Stimulated activated naive B cell treated with anti-CD40 and anti-IgM and Interleukin-4, amounts not matched to agents 10 μg/mL and 1 μg/mL and 100 μg/mL, for 72 hours (primary cell): ENCODE measurements around the gene MGRN1.

ENCODE experiments used
- ATAC-seq, 2 donors: fragments of 150-1000 bp; cut with Tn5 transposase; replicated peaks; 2 replicates each; pipeline ENCODE4 v1.10.0; 2021; ENCODE audit warnings: moderate library complexity in 1 of 2
- DNase-seq: peaks from one replicate; pipeline ENCODE4 v3.0.0; 2021
- H3K27ac Mint-ChIP-seq: one replicate; pipeline ENCODE4 v1.8.0; 2022; ENCODE audit warnings: mild to moderate bottlenecking, mixed read lengths
- H3K27me3 Mint-ChIP-seq, 2 donors: one replicate each; pipeline ENCODE4 v1.8.0; 2022; ENCODE audit warnings: mixed read lengths in 2 of 2
- H3K36me3 Mint-ChIP-seq, 2 donors: one replicate each; pipeline ENCODE4 v1.8.0; 2022; ENCODE audit warnings: mixed read lengths in 2 of 2, mild to moderate bottlenecking in 1 of 2
- H3K4me1 Mint-ChIP-seq, 2 donors: one replicate each; pipeline ENCODE4 v1.8.0; 2022; ENCODE audit warnings: mixed read lengths in 2 of 2, mild to moderate bottlenecking in 1 of 2
- H3K4me3 Mint-ChIP-seq, 2 donors: one replicate each; pipeline ENCODE4 v1.8.0; 2022; ENCODE audit warnings: mild to moderate bottlenecking in 2 of 2, mixed read lengths in 2 of 2, moderate library complexity in 1 of 2
- H3K9me3 Mint-ChIP-seq, 2 donors: one replicate each; pipeline ENCODE4 v1.8.0; 2022; ENCODE audit warnings: mixed read lengths in 2 of 2, mild to moderate bottlenecking in 1 of 2

The MGRN1 gene

GRCh38 chr16:4701791-4702465 is 77.3 kb downstream of the MGRN1 start:
- ATAC-seq (no peak), DNase-seq (no peak)
- peaks cover 0 to 4% of the 10 kb centered on the region in 2 donors for H3K4me1 Mint-ChIP-seq
- H3K36me3 Mint-ChIP-seq = peaks cover 29 to 37% of the 10 kb centered on the region in 2 donors
- no peaks in the 10 kb centered on the region for H3K27me3 Mint-ChIP-seq
- no peaks in the 10 kb centered on the region for H3K9me3 Mint-ChIP-seq
- H3K27ac Mint-ChIP-seq = no peak overlapping the region
- H3K4me3 Mint-ChIP-seq = no peak overlapping the region

- H3K4me1 Mint-ChIP-seq = peaks cover 0 to 4% of the 10 kb centered on the region in 2 donors
- DNase-seq (no peak), ATAC-seq (no peak)
- no peak overlapping the region for H3K27ac Mint-ChIP-seq
- H3K9me3 Mint-ChIP-seq = no peaks in the 10 kb centered on the region
- H3K36me3 Mint-ChIP-seq = peaks cover 29 to 36% of the 10 kb centered on the region in 2 donors
- H3K27me3 Mint-ChIP-seq = no peaks in the 10 kb centered on the region
- H3K4me3 Mint-ChIP-seq = no peak overlapping the region
Measured at GRCh38 chr16:4702466-4702808, 77.8 kb downstream of the MGRN1 start.

- DNase-seq = no peak
- no peak overlapping the region for H3K4me3 Mint-ChIP-seq
- H3K4me1 Mint-ChIP-seq = peaks cover 0 to 4% of the 10 kb centered on the region in 2 donors
- no peak overlapping the region for H3K27ac Mint-ChIP-seq
- no peak for ATAC-seq
- H3K27me3 Mint-ChIP-seq = no peaks in the 10 kb centered on the region
- H3K9me3 Mint-ChIP-seq = no peaks in the 10 kb centered on the region
- peaks cover 29 to 41% of the 10 kb centered on the region in 2 donors for H3K36me3 Mint-ChIP-seq
Measured at GRCh38 chr16:4703906-4704305, 79.3 kb downstream of the MGRN1 start.

GRCh38 chr16:4704491-4704890 is 79.9 kb downstream of the MGRN1 start:
- no peak for DNase-seq
- Mint-ChIP-seq H3K27ac (no peak overlapping the region), H3K27me3 (no peaks in the 10 kb centered on the region), H3K4me3 (no peak overlapping the region), H3K9me3 (no peaks in the 10 kb centered on the region), H3K4me1 (peaks cover 0 to 4% of the 10 kb centered on the region in 2 donors), H3K36me3 (peaks cover 28 to 38% of the 10 kb centered on the region in 2 donors)
- ATAC-seq = no peak

DNA sequence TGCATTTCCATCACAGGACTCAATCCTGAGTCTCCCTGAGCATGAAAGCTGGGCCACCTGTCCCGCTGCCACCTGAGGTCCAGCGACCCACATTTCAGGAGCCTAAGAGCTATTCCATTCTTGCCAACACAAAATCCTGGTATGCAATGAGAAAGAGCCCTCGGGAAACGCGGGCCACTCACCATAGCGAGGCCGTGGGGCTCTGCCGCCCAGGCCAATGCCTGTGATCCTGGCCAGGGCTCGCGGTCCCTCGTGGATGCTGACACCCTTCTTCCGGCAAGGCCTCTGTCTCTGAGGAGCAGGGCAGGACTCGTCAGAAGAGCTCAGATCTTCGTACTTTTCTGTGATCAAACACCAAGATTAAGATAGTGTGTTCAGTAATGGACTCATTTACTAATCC is 80.3 kb downstream of the MGRN1 start:
- no peaks in the 10 kb centered on the region for H3K27me3 Mint-ChIP-seq
- no peak for ATAC-seq
- H3K4me1 Mint-ChIP-seq = peaks cover 0 to 4% of the 10 kb centered on the region in 2 donors
- H3K4me3 Mint-ChIP-seq = no peak overlapping the region
- no peaks in the 10 kb centered on the region for H3K9me3 Mint-ChIP-seq
- no peak overlapping the region for H3K27ac Mint-ChIP-seq
- no peak for DNase-seq
- peaks cover 29 to 38% of the 10 kb centered on the region in 2 donors for H3K36me3 Mint-ChIP-seq

DNA sequence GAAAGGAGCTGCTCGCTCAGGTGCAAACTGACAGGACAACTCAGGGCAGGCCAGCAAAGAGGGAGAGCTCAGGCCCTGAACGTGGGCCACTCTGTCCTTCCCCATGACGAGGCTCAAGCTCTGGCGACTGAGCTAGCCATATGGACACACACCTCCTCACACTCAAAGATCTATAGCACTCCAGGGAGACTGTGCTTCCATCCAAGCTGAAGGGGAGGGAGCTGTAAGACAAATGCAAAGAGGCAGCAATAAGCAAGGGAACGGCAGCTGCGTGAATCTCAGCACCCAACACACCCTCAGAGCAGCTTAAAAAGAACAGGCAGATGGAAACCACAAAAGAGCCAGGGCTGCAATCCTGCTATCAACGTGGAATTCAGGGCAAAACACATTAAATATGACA is 82.2 kb downstream of the MGRN1 start:
- Mint-ChIP-seq H3K4me3 (no peak overlapping the region), H3K4me1 (peaks cover 0 to 4% of the 10 kb centered on the region in 2 donors), H3K27me3 (no peaks in the 10 kb centered on the region), H3K9me3 (no peaks in the 10 kb centered on the region), H3K27ac (no peak overlapping the region), H3K36me3 (peaks cover 31 to 45% of the 10 kb centered on the region in 2 donors)
- no peak for DNase-seq
- no peak for ATAC-seq

- H3K9me3 Mint-ChIP-seq = no peaks in the 10 kb centered on the region
- no peaks in the 10 kb centered on the region for H3K27me3 Mint-ChIP-seq
- DNase-seq (no peak), ATAC-seq (no peak)
- no peak overlapping the region for H3K27ac Mint-ChIP-seq
- H3K4me1 Mint-ChIP-seq = no peaks in the 10 kb centered on the region
- peaks cover 41 to 57% of the 10 kb centered on the region in 2 donors for H3K36me3 Mint-ChIP-seq
- no peak overlapping the region for H3K4me3 Mint-ChIP-seq
Measured at GRCh38 chr16:4709481-4709880, 84.9 kb downstream of the MGRN1 start.

DNA sequence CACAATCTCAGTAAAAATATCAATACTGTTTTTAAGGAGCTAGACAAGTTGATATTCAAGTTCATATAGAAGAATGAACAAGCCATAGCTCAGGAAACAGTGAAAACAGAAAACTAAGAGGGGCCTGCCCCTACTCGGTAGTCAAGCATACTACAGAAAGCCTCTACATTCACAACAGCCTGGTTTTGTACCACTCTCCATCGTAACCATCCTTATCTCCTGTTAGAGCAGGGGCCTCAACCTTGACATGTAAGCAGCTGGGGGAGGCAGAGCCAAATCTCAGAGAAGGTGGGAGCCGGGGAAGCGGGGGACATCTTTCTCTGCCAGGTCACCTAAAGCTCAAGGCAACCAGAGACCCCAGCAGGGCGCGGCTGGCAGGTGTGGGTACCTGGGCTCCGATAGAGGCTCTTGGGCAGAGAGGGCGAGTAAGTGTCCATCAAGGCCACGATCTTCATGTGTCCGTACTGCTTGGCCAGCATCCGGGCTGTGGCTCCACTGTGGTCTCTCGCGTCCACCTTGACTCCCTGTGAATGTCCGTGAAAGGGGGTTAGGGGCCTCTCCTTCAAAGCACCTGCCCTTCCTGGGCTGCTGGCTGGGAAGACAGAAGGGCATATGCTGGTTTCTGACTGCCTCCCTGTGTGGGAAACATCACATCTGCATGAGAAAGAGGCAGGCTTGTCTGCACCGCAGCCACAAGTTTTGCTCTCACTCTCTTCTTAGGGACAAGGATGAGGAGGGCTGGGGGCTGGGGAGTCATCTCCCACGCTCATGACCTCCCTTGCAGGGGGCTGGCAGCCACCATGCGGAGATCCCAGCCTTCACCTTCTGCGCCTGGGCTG is 89.3 kb downstream of the MGRN1 start:
- H3K27me3 Mint-ChIP-seq = no peaks in the 10 kb centered on the region
- H3K4me1 Mint-ChIP-seq = peaks cover 0 to 7% of the 10 kb centered on the region in 2 donors
- no peak overlapping the region for H3K27ac Mint-ChIP-seq
- ATAC-seq (no peak), DNase-seq (no peak)
- H3K36me3 Mint-ChIP-seq = peaks cover 26 to 46% of the 10 kb centered on the region in 2 donors
- no peaks in the 10 kb centered on the region for H3K9me3 Mint-ChIP-seq
- no peak overlapping the region for H3K4me3 Mint-ChIP-seq

DNA sequence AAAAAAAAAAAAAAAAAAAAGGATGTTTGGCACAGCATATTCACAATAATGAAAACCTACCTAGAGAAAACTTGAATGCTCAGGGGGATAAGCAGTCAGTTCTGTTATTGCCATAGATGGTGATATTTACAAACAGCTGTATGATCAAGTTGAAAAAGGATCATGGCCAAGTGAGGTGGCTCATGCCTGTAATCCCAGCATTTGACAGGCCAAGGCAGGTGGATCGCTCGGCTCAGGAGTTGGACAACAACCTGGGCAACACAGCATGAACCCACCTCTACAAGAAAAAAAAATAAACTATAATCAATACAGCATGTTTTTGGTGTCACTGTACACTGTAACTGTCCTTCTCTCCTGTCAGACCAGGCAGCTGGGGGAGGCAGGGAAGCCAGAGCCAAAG is 90.4 kb downstream of the MGRN1 start:
- ATAC-seq (no peak), DNase-seq (no peak)
- H3K9me3 Mint-ChIP-seq = no peaks in the 10 kb centered on the region
- H3K4me3 Mint-ChIP-seq = no peak overlapping the region
- peaks cover 0 to 10% of the 10 kb centered on the region in 2 donors for H3K4me1 Mint-ChIP-seq
- peaks cover 20 to 42% of the 10 kb centered on the region in 2 donors for H3K36me3 Mint-ChIP-seq
- no peaks in the 10 kb centered on the region for H3K27me3 Mint-ChIP-seq
- no peak overlapping the region for H3K27ac Mint-ChIP-seq

GRCh38 chr16:4718466-4718865 is 93.8 kb downstream of the MGRN1 start:
- Mint-ChIP-seq H3K4me3 (no peak overlapping the region), H3K27ac (no peak overlapping the region), H3K36me3 (peaks cover 16 to 30% of the 10 kb centered on the region in 2 donors), H3K27me3 (no peaks in the 10 kb centered on the region), H3K9me3 (no peaks in the 10 kb centered on the region), H3K4me1 (peaks cover 0 to 10% of the 10 kb centered on the region in 2 donors)
- no peak for DNase-seq
- ATAC-seq = no peak

- DNase-seq (no peak), ATAC-seq (no peak)
- Mint-ChIP-seq H3K36me3 (peaks cover 23 to 25% of the 10 kb centered on the region in 2 donors), H3K4me3 (no peak overlapping the region), H3K9me3 (no peaks in the 10 kb centered on the region), H3K27me3 (no peaks in the 10 kb centered on the region), H3K27ac (no peak overlapping the region), H3K4me1 (peaks cover 0 to 10% of the 10 kb centered on the region in 2 donors)
Measured at GRCh38 chr16:4723071-4723767, 98.6 kb downstream of the MGRN1 start.

GRCh38 chr16:4724661-4725270 is 100.1 kb downstream of the MGRN1 start:
- Mint-ChIP-seq H3K4me3 (no peak overlapping the region), H3K4me1 (peaks cover 0 to 6% of the 10 kb centered on the region in 2 donors), H3K9me3 (no peaks in the 10 kb centered on the region), H3K36me3 (peaks cover 30 to 32% of the 10 kb centered on the region in 2 donors), H3K27me3 (no peaks in the 10 kb centered on the region), H3K27ac (no peak overlapping the region)
- no peak for ATAC-seq
- no peak for DNase-seq

GRCh38 chr16:4726616-4727015 is 102.0 kb downstream of the MGRN1 start:
- peaks cover 31 to 40% of the 10 kb centered on the region in 2 donors for H3K36me3 Mint-ChIP-seq
- H3K4me1 Mint-ChIP-seq = peaks cover 0 to 6% of the 10 kb centered on the region in 2 donors
- H3K27me3 Mint-ChIP-seq = no peaks in the 10 kb centered on the region
- no peak overlapping the region for H3K4me3 Mint-ChIP-seq
- no peak for ATAC-seq
- no peaks in the 10 kb centered on the region for H3K9me3 Mint-ChIP-seq
- no peak overlapping the region for H3K27ac Mint-ChIP-seq
- no peak for DNase-seq

GRCh38 chr16:4728676-4729075 is 104.0 kb downstream of the MGRN1 start:
- Mint-ChIP-seq H3K9me3 (no peaks in the 10 kb centered on the region), H3K4me1 (peaks cover 3 to 17% of the 10 kb centered on the region in 2 donors), H3K27ac (no peak overlapping the region), H3K36me3 (peaks cover 22 to 33% of the 10 kb centered on the region in 2 donors), H3K27me3 (no peaks in the 10 kb centered on the region), H3K4me3 (no peak overlapping the region)
- DNase-seq (no peak), ATAC-seq (no peak)
